ELR (cell line): ENCODE results near the gene CHMP3.
"Not testable (repeated sequence)": the region's sequence is repeated elsewhere in the genome, so short reads cannot be mapped to it uniquely, and the experiment has no call there.

Experiments used
- DNase-seq: peaks from one replicate; pipeline ENCODE4 v3.0.0-alpha.2; 2015; ENCODE audit warnings: low read depth

CHMP3 gene

GRCh38 chr2:86507600-86507999, 55.6 kb downstream of the CHMP3 start:
- no peak for DNase-seq

GRCh38 chr2:86500325-86501083, 62.7 kb downstream of the CHMP3 start:
- DNase-seq = no peak

DNA sequence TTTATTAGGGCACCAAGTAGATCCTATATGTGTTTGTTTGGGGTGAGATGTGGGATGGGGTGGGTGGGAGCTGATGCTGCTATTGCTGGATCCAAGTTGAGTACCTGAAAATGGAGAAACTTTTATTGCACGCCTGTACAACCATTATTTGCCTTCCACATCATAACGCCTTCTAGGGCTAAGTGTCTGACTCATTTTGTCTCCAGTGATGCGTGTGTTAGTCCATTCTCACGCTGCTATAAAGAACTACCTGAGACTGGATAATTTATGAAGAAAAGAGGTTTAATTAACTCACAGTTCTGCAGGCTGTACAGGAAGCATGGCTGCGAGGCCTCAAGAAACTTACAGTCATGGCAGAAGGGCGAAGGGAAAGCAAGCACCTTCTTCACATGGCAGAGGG, 63.9 kb downstream of the CHMP3 start:
- DNase-seq = no peak

- peak; percentile 18 for DNase-seq
Observed at GRCh38 chr2:86498468-86499260, 64.6 kb downstream of the CHMP3 start.

DNA sequence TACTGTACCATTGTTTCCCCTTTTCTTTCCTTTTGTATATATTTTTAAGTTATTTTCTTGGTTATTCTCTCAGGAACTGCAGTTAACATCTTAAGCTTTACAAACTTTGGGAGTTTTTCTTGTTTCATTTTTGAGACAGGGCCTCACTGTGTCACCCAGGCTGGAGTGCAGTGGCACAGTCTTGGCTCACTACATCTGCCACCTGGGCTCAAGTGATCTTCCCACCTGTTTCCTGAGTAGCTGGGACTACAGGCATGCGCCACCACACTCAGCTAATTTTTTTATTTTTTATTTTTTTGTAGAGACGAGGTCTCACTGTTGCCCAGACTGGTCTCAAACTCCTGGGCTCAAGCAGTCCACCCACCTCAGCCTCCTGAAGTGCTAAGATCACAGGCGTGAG, 66.9 kb downstream of the CHMP3 start:
- DNase-seq = not testable (repeated sequence)

DNA sequence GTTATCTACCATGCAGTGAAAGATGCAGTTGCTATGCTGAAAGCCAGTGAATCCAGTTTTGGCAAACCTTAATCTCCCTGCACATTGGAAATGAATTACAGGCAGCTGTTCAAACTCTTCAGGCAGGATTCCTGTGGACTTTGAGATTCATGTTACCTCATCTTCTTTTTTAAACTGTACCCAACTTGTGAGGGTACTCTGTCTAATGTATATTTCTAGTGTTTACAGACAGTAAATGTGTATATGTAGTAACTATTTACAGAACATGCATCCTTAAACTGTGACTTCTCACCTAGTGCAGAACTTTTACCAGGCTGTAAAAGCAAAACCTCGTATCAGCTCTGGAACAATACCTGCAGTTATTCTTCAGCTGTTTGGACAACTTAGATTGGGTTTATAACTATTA, 71.2 kb downstream of the CHMP3 start:
- DNase-seq = no peak

DNA sequence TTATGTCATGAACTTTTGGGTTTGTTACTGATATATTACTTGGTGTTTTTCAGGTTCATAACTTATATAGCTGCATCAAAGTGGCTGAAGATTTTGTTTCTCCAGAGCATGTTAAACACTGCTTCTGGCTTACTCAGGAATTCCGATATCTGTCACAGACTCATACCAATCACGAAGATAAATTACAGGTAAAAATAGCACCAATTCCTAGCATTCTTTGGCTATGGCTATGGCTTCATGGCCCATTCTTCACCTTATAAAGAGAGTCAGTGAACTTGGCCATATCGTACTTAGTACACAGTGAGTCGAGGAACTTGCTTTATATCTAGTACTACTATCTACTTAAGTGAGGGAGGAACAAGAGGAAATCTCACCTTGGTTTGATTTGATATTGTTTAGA, 72.2 kb downstream of the CHMP3 start:
- DNase-seq = no peak

DNA sequence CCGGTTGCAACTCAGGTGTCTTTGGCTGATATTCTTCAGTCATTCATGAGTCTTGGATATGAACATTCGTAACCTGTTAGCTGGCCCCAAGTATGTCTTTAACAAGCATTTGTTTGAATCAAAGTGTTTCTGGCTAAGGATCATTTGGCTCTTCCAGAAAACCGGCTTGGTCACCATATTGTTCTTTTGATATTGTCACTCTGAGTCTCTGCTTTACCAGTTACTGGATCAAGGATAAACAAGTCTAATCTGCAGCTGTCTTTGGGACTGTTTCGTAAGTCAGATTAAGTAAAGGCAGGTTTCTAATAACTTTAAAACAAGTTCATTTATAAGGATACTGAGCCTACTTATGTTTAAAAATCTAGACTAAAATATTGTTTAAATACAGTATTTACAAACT, 73.0 kb downstream of the CHMP3 start:
- DNase-seq = no peak

GRCh38 chr2:86489542-86489941, 73.7 kb downstream of the CHMP3 start:
- no peak for DNase-seq

DNA sequence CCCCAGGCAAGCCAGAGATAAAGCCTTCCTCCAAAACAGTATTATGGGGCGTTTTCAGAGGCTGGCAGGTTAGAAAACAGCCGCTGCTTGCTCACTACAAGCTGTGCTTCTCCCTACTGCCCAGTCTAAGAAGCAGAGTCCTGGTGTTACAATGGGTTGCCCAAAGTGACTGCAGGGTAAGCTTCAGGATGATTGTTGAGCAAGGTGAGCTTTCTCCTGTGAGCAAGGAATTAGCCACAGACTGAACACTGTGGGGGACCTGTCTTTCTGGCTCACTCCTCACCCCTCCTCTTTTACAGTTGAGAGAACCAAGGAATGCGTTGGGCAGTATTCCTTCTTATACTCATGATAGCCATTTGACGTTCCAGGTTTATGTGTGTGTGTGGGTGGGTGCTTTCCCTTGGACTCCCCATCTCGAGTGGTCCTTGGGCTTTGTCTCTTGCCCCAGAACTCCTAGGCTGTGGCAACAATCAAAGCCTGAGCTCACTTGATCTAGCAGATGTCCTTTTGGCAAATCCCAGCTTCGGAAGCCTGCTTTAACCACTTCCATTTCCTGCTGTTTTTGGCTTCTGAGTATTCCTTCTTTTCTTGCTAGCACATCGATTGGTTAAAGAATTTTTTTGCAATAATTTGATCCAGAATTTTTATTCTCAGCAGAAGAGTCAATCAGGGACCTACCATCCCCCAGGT, 74.5 kb downstream of the CHMP3 start:
- no peak for DNase-seq

GRCh38 chr2:86487062-86487461, 76.2 kb downstream of the CHMP3 start:
- DNase-seq = no peak

GRCh38 chr2:86485802-86486201, 77.4 kb downstream of the CHMP3 start:
- DNase-seq = no peak

DNA sequence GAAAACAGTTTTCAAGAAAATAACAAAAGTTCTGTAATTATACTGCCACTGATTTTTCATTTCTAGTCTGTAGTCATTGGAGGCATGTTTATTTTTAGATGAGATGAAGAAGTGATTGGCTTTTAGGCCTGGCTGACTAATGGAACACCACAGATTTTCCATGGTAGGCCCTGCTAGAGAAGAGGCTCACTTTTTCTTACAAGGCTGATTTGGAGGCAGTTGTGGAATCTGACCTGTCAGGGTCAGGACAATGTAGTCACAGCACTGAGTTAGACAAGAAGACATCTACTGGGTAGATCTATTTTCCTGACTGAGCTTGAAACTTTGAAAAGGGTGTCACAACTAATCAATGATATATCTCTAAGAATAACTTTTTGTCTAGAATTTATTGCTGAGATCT, 78.1 kb downstream of the CHMP3 start:
- no peak for DNase-seq

- no peak for DNase-seq
Observed at GRCh38 chr2:86484385-86484784, 78.9 kb downstream of the CHMP3 start.

GRCh38 chr2:86482034-86482433, 81.2 kb downstream of the CHMP3 start:
- peak; percentile 37 for DNase-seq

- no peak for DNase-seq
Observed at GRCh38 chr2:86480105-86480504, 83.1 kb downstream of the CHMP3 start.

DNA sequence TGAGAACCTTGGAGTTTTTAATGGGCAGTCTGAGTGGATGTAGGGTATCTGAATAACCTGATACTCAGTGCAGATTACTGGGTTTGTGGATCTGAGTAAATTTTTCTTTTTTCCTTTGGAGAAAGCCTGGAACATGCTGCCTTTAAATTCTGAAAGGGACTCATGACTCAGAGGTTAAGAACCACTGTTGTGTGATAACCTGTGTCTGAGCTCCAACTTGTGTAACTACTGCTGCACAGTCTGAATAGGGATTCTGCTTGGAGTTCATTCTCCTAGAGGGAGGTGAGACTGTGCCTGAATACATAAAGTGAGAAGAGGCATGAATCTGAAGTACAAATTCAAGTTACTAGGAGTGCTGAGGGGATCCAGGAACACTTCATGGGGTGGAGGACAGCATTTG, 85.9 kb downstream of the CHMP3 start:
- DNase-seq = no peak

DNA sequence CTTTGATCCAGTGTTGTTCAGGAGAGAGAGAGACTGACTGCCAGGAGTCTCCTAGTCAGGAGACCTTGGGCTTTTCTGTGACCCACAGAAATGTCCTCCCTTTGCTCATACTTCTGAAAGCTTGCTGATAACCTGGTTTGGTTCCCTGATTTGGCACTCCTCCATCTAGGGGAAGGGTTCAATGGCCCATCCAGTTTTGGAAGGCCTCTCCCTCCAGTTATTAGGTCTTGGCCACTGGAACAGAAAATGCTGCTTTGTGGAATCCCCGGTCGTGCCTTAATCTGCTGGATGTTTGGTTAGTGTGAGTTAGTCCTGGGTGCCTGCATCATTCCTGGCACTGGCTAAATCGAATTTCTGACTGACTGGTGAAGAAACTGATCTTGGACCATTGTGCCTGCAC, 86.3 kb downstream of the CHMP3 start:
- no peak for DNase-seq

DNA sequence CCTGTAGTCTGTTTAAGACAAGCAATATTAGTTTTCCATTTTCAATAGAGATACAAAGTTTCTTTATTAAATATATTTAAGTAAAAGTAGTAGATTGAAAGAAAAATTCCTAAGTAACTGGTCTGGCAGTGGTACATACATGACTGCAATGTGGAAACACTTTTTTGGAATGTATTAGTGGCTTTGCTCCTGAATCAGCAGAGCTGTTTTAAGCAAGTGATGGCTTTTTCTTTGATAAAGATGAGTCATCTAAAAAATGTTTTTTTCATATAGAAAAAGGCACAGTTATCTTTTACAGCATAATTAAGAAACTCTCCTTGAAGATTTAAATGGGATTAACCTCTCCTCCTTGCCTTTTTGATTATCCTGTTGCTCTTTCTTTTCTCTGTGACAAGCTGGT, 87.2 kb downstream of the CHMP3 start:
- DNase-seq = peak; percentile 23

GRCh38 chr2:86471637-86472036, 91.6 kb downstream of the CHMP3 start:
- DNase-seq = no peak

DNA sequence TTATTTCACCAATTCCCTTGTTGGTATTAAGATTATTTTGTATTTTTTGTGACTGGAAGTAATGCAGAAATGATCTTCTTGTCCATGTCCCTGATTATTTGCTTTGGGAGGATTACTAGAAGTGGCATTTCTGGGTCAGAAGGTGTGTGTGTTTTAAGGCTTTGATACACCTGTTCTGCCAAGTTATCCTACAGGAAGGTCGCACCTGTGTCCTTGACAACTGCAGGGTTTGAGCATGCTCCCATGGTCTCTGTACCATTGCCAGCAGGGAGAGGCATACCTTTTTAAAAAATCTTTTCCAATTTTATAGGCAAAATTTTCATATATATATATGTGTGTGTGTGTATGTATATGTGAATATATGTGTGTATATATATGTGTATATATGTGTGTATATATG, 92.4 kb downstream of the CHMP3 start:
- DNase-seq = no peak

DNA sequence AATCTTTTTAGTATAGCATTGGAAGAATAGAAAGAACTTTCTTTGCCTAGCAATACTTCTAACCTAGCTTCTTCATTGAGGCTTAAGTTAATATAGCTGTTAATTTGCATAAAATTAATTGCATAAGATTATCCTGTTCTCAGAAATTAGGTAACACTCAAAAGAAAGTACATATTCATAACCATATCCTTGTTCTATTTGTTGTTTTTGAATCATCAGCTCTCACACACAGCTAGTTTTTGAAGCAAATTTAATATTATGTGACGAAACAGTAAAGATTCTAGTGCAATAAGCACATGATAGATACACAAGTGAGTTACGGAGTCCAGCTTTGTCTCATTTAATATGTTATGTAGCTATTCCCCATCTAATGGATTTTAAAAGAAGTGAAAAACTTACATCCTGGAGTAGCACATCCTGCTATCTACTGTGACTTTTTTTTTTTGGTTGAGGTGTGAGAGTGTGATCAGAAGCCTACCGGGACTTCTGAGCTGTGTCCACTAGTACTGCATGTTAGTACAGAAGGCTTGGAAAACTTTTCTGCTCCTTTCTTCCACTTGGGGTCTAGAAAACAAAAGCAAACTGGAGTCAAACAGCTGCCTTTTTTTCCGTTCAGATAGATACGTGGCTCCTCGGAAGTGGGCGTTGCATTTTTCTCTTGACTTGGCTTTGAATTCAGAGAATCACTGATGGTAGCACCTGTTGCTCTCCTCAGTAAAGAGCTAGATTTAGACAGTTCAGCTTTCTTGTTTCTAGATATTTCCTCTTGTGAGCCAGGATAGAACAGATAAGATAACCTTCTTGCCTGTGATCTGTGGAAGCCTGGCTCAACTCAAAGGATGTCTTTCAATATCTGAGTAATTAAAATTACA, 94.8 kb downstream of the CHMP3 start:
- no peak for DNase-seq
